Spleen (tissue), 7 donors: Measurements from ENCODE around the gene BLOC1S5.

Experiments
- CTCF ChIP-seq, 11 experiments: fragments of 200-600 bp in 7 of 11; fragments of 450-650 bp in 4 of 11; sonication (generic) in 4 of 11; IDR thresholded peaks in 8 of 11; conservative IDR thresholded peaks in 3 of 11; 1 replicate in 7 of 11; 2 replicates in 4 of 11; pipeline versions ENCODE4 v1.4.0 to v1.8.0; 2016 to 2021; ENCODE audit warnings: antibody characterized with exemption in 11 of 11, inconsistent platforms in 4 of 11, mild to moderate bottlenecking in 1 of 11
- POLR2A ChIP-seq, 3 donors: fragments of 450-650 bp; IDR thresholded peaks; one replicate each; pipeline ENCODE4 v1.5.1; 2017; ENCODE audit warnings: antibody characterized with exemption in 3 of 3, mild to moderate bottlenecking in 1 of 3
- POLR2AphosphoS5 ChIP-seq, 3 donors: sonication (generic); formaldehyde crosslinking; IDR thresholded peaks; one replicate each; pipeline ENCODE4 v1.5.1; 2017; ENCODE audit warnings: antibody characterized with exemption in 3 of 3
- donor health status: DM: no; HTN: no; CAD: no; lungs with moderate emphysema.
- donor health status: DM: no; HTN: no; CAD: no.
- donor health status: DM: no; HTN: no; CAD: no.

GRCh38 chr6:8102122-8102958, 38.2 kb upstream of the BLOC1S5 start, which contains the start of gene EEF1E1:
- peak in 2 of 11 experiments; percentile 14 to 34 for TF ChIP-seq CTCF (IDR thresholded peaks at IDR 0.05 in 8 of 11, conservative IDR thresholded peaks at IDR 0.05 in 3 of 11)
- peak; percentile 87 to 89 (median 88) for TF ChIP-seq POLR2AphosphoS5 (IDR thresholded peaks at IDR 0.05)
- TF ChIP-seq POLR2A (IDR thresholded peaks at IDR 0.05): peak in 1 of 3 donors; percentile 5
